Adrenal gland (tissue), 12 donors: ENCODE measurements around the gene IRGC. TPM values are rescaled to one million over a fixed set of nuclear protein-coding genes. Genes with fewer than 3 reads are reported as not detected.
A peak's percentile ranks its signal among the peaks of the same experiment; 100 is the strongest.

Source experiments
- DNase-seq, 7 donors: peaks; one replicate each; pipeline ENCODE4 v3.0.0-alpha.2; 2019 to 2020
- H3K27ac ChIP-seq, 5 donors: fragments of 200-600 bp; sonication (generic) in 4 of 5; 1 replicate in 3 of 5; 2 replicates in 2 of 5; pipeline versions ENCODE4 v1.5.1 to v1.8.0; 2016 to 2020; ENCODE audit warnings: mild to moderate bottlenecking in 1 of 5
- H3K27me3 ChIP-seq: fragments of 200-600 bp; 2 replicates; pipeline ENCODE4 v1.8.0; 2021
- H3K36me3 ChIP-seq, 2 donors: fragments of 200-600 bp; replicated peaks in 1 of 2; 1 replicate in 1 of 2; 2 replicates in 1 of 2; pipeline versions ENCODE4 v1.5.1 to v1.8.0; 2018 to 2022
- H3K4me1 ChIP-seq, 2 donors: fragments of 200-600 bp; replicated peaks in 1 of 2; 1 replicate in 1 of 2; 2 replicates in 1 of 2; pipeline versions ENCODE4 v1.5.1 to v1.8.0; 2018 to 2021
- H3K4me3 ChIP-seq, 4 donors: fragments of 200-600 bp; sonication (generic) in 3 of 4; one replicate each; pipeline ENCODE4 v1.5.1; 2016 to 2018
- H3K9me3 ChIP-seq, 3 donors: fragments of 200-600 bp; sonication (generic) in 1 of 3; replicated peaks in 1 of 3; 1 replicate in 2 of 3; 2 replicates in 1 of 3; pipeline versions ENCODE4 v1.5.1 to v1.8.0; 2016 to 2021
- CTCF ChIP-seq, 6 experiments: fragments of 450-650 bp in 4 of 6; fragments of 200-600 bp in 2 of 6; sonication (generic) in 1 of 6; IDR thresholded peaks; 1 replicate in 5 of 6; 2 replicates in 1 of 6; pipeline versions ENCODE4 v1.5.1 to v1.8.0; 2016 to 2021; ENCODE audit warnings: antibody characterized with exemption in 6 of 6, mild to moderate bottlenecking in 2 of 6, moderate library complexity in 1 of 6
- POLR2A ChIP-seq, 2 donors: fragments of 450-650 bp; IDR thresholded peaks; one replicate each; pipeline ENCODE4 v1.6.1; 2017; ENCODE audit warnings: antibody characterized with exemption in 2 of 2, mild to moderate bottlenecking in 2 of 2, moderate library complexity in 1 of 2
- WGBS, 4 donors: extraction: QIAGEN DNeasy Blood & Tissue Kit in 2 of 4; methylation state at CpG; one replicate each; pipeline versions ENCODE4 v1.1.5 to v1.1.7; 2013 to 2017; 5-methylcytosine and 5-hydroxymethylcytosine counted together
- intact Hi-C, 2 donors: fragments of 100-400 bp; cut with DNase I; formaldehyde crosslinking; loops; one replicate each; pipeline versions ENCODE4 v1.14.1 to v1.15.0; 2022 to 2023
- polyA plus RNA-seq, 3 donors: library from polyadenylated mRNA; stranded (reverse); fragments of 200-250 nt in 2 of 3; fragments of 350-450 nt in 1 of 3; fragmentation: Illumina TruSeq in 1 of 3; extraction: RNeasy Lipid Tissue Mini Kit (QIAGEN cat#74804) in 1 of 3; gene quantifications; one replicate each; pipeline ENCODE4 v1.2.3, GENCODE V29; 2013 to 2014
- total RNA-seq, 9 donors: library from RNA; depleted of rRNA in 4 of 9; stranded (reverse); fragments of >200 nt in 4 of 9; fragments of 120-200 nt in 1 of 9; fragmentation: NEBNext Ultra II Directional in 1 of 9; extraction: Animal tissue kit (Norgen Biotek cat#: 25700) in 1 of 9; gene quantifications; one replicate each; pipeline versions ENCODE4 v1.1.0 to v1.2.4, GENCODE V29; 2013 to 2023
- donor health status: healthy with polysubstance abuse.
- donor health status: Bipolar disorder and iron deficiency.
- donor health status: DM: yes; HTN: yes; CAD: no.
- donor health status: DM: no; HTN: no; CAD: no.
- donor health status: DM: no; HTN: no; CAD: no.
- donor health status: DM: yes; HTN: yes; CAD: no.

Gene IRGC
- total and polyA plus RNA-seq, 12 donors: not detected

GRCh38 chr19:43724896-43725295 is 9.0 kb downstream of the IRGC start:
- Histone ChIP-seq H3K36me3 (peaks cover 0 to 11% of the 10 kb centered on the region in 2 donors), H3K4me3 (no peak overlapping the region), H3K27me3 (no peaks in the 10 kb centered on the region), H3K9me3 (no peaks in the 10 kb centered on the region), H3K27ac (no peak overlapping the region), H3K4me1 (peaks cover 0 to 13% of the 10 kb centered on the region in 2 donors)
- 75 to 82% (median 77%) methylated on average over 8 of the region's 8 CpGs for WGBS, 4 donors
- no peak for TF ChIP-seq POLR2A (IDR thresholded peaks at IDR 0.05)
- TF ChIP-seq CTCF (IDR thresholded peaks at IDR 0.05): no peak
- DNase-seq: no peak
- intact Hi-C loops: no loop called here

DNA sequence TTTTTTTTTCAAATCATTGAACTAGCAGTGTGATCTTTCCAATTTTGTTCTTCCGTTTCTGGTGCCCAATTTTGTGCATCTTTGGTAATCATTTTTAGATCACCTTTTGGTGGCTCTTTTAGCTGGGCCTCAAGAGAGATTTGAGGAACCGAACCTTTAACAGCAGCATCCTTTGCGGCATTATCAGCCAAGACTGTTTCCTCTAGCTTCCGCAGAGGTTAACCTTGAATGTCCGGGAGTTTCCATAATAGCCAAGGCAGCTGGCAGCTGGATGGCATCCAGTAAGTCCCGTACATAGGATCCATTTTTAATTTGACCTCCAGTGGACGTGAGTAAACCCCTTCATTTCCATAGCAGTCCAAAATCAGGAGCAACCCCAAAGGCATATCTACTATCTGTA is 9.6 kb downstream of the IRGC start:
- H3K4me1 ChIP-seq: peaks cover 0 to 13% of the 10 kb centered on the region in 2 donors
- DNase-seq: peak in 6 of 7 donors; percentile 48 to 72 (median 58)
- H3K27ac ChIP-seq: peak overlapping the region in 1 of 5 donors; percentile 33
- WGBS, 4 donors: 3 to 15% (median 12%) methylated on average over 7 of the region's 7 CpGs
- no peak overlapping the region for H3K4me3 ChIP-seq
- no peaks in the 10 kb centered on the region for H3K27me3 ChIP-seq
- intact Hi-C loops: no loop called here
- H3K36me3 ChIP-seq: peaks cover 0 to 14% of the 10 kb centered on the region in 2 donors
- no peak for TF ChIP-seq CTCF (IDR thresholded peaks at IDR 0.05)
- TF ChIP-seq POLR2A (IDR thresholded peaks at IDR 0.05): no peak
- no peaks in the 10 kb centered on the region for H3K9me3 ChIP-seq

DNA sequence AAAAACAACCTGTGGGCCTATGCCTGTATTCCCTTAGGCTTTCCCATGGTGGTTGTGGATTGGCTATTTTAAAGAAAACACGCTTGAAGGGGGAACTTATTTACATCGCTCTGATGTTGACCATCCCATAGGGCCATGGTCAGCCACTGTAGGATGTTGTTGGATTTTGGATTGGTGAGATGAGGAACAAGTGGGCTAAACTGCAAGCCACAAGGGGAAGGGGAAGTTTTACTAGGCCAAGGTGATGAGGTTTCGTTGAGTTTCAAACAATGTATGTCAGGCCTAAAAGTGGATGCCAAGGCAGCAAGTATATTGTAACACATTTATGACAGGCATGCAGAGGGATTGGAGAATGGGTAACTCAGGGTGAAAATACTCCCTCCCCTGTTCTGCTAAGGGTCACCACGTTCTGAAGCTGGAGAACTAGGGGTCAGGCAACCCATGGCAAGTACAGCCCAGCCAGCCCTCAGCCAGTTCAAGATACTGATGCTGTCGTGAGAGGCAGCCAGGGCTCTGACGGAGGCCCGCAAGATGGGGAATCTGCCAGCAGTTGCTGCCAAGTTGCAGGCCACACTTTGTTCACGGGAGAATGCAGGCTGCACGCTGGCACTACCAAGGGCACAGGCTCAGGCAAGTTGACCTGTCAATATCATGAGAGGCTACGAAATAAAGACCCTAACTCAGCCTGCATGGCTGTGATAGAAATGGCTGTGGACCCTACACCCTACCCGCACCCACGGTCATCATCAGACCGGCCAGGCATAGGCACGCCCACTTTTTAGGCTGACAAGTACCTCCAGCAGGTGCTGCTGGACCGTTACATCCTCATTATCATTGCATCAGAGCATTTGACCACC is 11.1 kb downstream of the IRGC start:
- H3K36me3 ChIP-seq: peaks cover 0 to 28% of the 10 kb centered on the region in 2 donors
- H3K9me3 ChIP-seq: no peaks in the 10 kb centered on the region
- H3K4me3 ChIP-seq: no peak overlapping the region
- TF ChIP-seq CTCF (IDR thresholded peaks at IDR 0.05): no peak
- TF ChIP-seq POLR2A (IDR thresholded peaks at IDR 0.05): no peak
- intact Hi-C loops: no loop called here
- WGBS, 4 donors: 36 to 65% (median 57%) methylated on average over 7 to 15 of the region's 15 CpGs
- peak overlapping the region in 2 of 5 donors; percentile 5 to 47 for H3K27ac ChIP-seq
- peaks cover 0 to 13% of the 10 kb centered on the region in 2 donors for H3K4me1 ChIP-seq
- H3K27me3 ChIP-seq: no peaks in the 10 kb centered on the region
- peak; percentile 42 to 78 (median 70) for DNase-seq

DNA sequence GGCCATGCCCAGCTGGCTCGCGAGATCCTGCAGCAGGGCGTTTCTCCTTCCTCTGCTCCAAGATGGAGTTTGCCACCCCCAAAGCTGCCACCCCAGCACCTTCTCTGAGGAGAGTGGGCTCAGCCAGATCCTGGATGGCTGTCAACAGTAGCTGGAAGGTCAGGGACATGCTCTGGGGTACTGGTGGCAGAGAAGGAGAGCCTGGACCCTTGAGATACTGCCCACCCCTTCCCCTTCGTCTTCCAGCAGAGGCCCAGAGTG is 11.6 kb downstream of the IRGC start:
- no peak overlapping the region for H3K4me3 ChIP-seq
- DNase-seq: no peak
- no peaks in the 10 kb centered on the region for H3K27me3 ChIP-seq
- WGBS, 4 donors: 76 to 96% (median 83%) methylated on average over 4 of the region's 4 CpGs
- no peaks in the 10 kb centered on the region for H3K9me3 ChIP-seq
- H3K36me3 ChIP-seq: peaks cover 0 to 34% of the 10 kb centered on the region in 2 donors
- intact Hi-C loops: no loop called here
- no peak for TF ChIP-seq POLR2A (IDR thresholded peaks at IDR 0.05)
- TF ChIP-seq CTCF (IDR thresholded peaks at IDR 0.05): no peak
- peak overlapping the region in 1 of 5 donors; percentile 47 for H3K27ac ChIP-seq
- peaks cover 0 to 13% of the 10 kb centered on the region in 2 donors for H3K4me1 ChIP-seq
